ENCODE results near the gene TTC1.
"Not testable (repeated sequence)": the region's sequence is repeated elsewhere in the genome, so short reads cannot be mapped to it uniquely, and the experiment has no call there.

The TTC1 gene, protein sequence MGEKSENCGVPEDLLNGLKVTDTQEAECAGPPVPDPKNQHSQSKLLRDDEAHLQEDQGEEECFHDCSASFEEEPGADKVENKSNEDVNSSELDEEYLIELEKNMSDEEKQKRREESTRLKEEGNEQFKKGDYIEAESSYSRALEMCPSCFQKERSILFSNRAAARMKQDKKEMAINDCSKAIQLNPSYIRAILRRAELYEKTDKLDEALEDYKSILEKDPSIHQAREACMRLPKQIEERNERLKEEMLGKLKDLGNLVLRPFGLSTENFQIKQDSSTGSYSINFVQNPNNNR

DNA sequence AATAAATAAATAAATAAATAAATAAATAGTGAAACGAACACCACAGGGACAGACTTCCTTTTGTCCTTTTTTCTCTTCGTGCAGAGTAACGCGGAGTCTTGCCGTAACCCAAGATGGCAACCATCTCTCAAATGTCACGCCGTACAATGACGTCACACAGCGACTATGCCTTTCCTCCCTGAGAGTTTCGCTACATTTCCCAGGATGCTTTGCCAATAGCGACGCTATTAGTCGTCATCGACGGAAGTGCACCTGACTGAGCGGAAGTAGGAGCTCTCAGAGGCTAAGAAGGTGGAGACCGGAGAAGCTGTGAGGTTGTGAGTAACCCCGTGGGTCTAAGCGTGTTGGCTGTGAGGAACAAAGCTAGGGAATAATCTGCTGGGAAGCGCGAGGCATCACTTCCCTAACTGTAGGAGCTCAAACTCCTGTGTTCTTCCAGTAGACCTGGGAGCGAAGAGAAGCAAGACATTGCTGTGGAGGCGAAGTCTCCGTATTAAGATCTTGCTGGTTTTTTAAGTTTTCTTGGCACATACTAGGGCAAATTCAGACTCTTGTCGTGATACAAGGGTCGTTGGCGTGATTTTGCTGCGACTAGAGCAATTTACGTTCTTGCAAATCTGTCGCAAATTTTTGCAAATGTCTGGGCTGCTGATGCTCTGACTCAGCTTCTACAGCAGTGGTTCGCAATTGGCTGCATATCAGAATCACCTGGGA, at the start of gene TTC1:
TSS of gene TTC1 (plus strand) at position 263 of the 714 bp plus-strand sequence. CDS start 1,390 bp downstream, outside the sequence.
- peak; percentile 56 to 84 (median 81) for DNase-seq

DNA sequence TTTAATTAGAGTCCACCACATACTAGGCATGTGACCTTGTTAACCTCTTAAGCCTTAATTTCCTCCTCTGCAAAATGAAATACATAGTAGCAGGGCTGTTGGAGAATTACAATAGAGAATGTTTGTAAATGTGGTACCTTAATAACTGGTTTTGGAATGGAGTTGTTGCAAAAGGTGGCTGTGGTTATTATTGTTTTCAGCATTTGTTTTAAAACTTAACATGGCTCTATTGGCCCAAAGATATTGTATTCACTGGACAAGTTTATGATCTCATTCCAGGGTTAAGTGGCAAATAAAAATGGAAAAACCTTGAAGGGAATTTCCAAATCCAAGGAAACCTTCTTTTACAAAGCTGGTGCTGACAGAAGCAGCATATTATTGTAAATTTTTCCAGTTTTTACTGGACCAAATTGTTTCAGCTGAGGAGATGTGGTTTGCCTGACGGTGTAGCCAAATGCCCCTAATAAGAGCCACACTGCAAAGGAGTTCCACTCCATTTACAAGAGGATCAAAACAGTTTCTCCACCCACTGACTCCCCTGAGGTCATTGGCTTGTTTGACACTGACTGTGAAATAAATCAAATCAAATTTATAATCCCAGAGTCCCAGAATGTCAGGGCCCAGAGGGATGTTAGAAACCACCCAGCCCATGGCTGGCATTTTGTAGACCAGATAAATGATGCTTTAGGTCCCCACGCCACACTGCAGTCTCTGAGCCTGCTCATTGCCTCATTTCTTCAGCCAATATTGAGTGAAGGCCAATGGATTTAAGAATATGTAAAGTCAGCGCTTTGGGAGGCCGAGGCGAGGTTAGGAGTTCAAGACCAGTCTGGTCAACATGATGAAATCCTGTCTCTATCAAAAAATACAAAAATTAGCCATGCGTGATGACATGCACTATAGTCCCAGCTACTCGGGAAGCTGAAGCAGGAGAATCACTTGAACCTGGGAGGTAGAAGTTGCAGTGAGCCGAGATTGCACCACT, 47.5 kb upstream of the TTC1 start:
- DNase-seq: no peak

DNA sequence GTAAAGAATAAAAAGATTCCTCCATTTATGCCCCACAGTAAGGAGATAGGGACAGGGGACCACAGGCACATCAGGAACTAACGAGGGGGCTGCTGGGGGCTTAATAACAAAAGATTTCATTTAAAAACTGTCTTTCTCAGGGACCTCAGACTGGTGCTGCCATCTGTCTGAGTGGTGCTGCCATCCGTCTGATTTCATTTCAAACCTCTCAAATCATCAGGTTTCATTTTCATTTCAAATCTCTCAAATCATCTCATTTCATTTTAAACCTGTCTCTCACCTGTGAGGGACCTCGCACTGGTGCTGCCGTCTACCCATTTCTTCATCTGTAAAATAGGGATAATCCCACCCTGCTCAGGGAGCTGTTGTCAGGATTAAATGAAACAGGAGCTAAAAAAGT, 46.7 kb upstream of the TTC1 start:
- no peak for DNase-seq

DNA sequence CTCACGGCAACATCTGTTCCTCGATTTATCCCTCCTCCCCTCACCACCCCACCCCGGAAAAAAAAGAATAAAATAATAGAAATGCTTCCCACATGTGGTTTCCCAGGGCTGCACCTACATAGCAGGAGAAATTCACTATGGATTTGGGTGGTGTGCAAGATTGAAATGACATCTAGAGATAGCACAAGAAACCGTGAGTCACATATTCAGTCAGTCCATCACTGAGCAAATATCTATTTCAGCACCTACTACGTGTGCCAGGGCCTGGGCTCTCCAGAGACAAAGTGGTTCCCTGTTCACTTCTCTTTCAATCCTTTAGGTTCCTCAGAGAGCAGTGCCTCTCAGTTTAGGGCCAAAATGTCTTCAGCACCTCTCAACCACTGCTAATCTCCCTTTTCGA, 45.0 kb upstream of the TTC1 start:
- no peak for DNase-seq

DNA sequence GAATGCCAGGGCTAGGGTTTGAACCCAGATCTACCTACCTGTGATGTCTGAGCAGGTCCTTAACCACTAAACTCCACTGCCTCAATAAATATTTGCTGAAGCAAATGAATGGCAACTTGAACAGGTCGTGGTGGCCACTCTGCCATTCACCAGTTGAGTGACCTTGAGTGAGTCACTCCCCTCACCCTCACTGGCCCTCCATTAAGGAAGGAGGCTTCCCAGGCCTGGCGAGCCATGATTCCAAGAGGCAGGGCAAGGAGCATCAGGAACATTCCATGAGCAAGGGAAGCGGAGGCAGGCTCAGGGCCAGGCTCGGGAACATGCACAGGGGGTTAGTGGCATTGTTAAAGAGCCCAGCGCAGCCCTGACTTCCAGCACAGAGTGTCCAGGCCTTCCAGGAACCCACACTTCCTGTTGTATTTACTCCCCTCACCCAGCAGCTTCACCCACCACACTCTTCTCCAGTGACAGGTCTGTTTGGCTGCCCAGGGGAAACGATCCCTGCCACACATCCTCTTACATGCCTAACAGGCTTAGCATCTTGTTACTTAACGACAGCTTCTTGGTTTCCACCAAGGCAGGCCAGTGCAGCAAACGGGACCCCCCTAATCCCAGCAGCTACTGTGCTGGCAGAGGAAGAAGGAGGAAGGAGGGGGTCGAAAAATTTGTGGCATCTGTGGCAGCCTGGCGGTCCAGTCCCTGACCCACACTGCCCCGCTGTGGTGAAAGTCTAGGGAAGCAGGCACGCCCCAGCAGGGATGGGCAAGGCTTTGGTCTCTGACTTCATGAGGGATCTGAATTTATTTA, 43.7 kb upstream of the TTC1 start:
- peak in 1 of 4 experiments; percentile 4 for DNase-seq

DNA sequence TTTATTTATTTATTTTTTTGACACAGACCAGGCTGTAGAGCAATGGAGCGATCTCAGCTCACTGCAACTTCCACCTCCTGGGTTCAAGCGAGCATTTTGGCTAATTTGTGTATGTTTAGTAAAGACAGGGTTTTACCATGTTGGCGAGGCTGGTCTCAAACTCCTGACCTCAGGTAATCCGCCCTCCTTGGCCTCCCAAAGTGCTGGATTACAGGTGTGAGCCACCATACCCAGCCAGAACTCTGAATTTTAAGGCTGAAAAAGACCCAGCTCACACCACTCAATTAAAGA, 43.2 kb upstream of the TTC1 start:
- not testable (repeated sequence) for DNase-seq

DNA sequence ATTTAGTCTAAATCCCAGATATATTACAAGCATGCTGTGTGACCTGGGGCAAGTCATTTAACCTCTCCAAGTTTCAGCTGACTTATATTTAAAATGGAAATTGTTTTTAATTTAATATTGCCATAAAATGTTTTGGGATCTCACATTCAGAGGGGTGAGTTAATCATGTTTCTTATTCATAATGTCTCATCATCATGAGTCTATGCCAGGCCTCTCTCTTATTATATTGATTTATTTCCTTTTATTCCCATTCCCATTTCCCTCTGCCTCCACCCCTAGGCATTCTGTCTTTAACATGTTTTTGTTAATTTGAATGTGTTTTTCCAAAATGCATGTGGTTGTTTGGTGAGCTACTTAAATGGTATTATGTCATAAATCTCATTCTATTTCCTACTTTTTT, 39.0 kb upstream of the TTC1 start:
- DNase-seq: no peak

DNA sequence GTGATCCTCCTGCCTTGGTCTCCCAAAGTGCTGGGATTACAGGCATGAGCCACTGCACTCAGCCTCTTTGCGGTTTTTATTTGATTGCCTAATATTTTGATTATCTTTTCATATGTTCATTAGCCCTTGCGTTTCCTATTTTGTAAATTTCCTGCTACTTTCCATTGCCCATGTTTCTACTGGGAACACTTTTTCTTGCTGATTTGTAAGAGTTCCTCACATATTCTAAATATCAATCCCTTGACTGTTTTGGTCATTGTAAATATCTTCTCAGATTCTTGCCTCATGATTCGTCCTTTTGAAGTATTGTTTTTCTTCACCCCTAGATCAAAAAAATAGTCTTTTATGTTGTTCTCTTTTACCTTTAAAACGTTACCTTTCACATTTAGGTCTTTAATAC, 37.9 kb upstream of the TTC1 start:
- no peak for DNase-seq

DNA sequence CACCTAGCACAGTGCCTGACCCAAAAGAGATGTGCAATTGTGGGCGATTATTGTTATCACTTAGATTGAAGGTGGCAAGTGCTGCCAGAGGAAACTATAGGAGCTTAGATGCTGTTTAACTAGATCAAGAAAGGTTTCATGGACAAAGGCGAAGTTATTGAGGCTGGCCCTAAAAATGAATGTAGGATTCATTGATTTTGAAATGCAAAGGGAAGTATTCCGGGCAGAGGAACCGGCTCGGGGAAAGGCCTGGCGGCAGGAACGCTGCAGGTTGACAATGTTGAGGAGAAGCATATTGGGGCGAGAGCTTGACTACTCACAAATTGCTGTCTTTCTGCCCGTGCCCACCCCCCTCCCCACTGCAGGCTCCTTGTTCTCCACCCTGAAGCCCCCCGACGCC, 37.4 kb upstream of the TTC1 start:
- no peak for DNase-seq

DNA sequence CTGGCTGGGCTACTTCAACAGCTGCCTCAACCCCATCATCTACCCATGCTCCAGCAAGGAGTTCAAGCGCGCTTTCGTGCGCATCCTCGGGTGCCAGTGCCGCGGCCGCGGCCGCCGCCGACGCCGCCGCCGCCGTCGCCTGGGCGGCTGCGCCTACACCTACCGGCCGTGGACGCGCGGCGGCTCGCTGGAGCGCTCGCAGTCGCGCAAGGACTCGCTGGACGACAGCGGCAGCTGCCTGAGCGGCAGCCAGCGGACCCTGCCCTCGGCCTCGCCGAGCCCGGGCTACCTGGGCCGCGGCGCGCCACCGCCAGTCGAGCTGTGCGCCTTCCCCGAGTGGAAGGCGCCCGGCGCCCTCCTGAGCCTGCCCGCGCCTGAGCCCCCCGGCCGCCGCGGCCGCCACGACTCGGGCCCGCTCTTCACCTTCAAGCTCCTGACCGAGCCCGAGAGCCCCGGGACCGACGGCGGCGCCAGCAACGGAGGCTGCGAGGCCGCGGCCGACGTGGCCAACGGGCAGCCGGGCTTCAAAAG, 36.9 kb upstream of the TTC1 start:
- no peak for DNase-seq

DNA sequence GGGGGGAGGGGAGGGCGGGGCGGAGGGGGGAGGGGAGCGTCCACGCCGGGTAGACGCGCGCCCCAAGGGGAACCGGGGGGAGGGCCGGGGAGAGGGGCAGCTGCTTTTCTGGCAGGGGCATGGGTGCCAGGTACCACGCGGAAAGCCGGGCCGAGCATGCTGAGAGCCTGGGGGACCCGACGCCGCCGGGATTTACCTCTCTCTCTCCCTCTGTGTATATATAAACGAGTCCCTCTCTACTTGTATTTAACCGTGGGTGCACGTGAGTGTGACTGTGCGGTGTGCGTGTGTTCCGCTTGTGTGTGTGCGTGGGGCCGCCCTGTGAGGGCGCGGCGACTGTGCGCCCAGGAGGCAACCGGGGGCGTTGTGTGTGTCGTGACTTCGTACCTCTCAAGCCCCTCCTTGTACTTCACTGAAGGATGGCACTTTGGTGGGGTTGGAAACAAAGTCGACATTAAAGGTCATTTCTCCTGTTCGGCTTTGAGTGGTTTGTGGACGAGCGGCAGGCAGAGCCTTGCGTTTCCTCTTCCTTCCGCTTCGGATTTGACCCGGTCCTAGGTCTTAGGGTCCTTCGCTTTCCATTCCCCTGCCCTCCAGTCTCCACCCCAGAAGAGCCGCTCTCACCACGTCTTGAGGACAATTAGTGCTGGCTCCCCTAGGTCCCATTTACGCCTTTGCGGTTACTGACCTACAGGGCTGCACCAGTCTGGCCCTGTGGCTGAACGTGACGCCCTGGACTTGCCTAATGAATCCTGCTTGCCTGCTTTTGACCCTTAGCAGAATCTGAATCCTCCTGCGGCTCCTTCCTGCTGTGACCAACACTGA, 36.2 kb upstream of the TTC1 start:
- DNase-seq: no peak

DNA sequence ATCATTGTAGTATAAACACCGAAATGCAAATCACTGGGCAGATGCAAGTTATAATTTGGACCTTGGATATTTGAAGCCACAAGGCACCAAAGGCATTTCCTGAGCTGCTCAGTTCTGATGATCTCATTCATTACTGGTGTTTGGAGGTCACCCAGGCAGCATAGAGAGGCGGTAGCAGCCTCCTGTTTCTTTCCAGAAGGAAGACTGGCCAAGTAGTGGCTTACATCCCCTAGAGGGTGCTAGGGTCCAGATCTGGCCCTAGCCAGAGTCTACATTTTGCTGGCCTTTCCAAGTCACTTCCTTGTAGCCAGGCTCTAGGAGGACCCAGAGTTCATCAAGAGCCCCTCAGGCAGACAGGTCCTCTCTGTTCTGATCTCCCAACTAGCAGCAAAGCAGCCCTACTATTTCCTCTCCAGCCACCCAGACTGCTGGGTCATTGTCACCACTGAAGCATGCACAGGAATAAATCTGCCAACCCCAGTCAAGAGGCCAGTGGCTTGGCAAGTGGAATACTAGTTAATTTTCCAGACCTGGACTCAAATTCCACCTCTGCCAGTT, 33.4 kb upstream of the TTC1 start:
- no peak for DNase-seq

DNA sequence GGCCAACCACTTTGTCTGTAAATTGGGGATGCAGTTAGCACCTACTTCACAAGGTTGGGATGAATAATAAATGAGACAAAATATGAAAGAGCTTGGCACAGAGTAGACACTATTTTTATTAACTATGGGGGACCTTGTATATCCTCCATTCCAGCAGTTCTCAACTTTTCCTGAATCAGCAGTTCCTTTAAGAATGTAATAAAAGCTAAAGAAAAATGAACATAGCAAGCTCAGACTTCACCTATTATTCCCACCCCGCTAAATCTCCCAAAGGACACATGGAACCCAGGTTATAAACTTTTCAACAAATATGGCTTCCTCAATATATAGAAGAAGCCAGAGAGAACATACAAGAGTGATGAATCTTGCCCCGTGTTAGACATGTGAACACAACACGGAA, 32.0 kb upstream of the TTC1 start:
- DNase-seq: no peak

DNA sequence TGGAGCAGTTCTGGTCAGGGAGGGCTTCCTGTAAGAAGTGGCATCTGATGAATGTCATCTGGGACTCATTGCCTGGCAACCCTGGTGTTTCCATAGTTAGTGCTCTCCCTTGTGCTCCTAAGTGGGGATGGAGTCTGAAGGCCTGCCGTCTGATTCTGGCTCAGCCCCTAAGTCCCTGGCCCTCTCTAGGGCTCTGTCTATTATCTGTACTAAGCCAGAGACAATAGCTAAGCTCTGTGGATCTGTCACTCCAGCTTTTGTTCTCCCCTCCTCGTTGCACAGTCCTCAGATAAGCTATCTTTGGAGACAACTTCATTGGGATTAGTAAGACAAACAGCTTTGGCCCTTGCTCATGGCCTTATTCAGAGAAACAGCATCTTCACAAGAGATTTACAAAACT, 30.6 kb upstream of the TTC1 start:
- DNase-seq: no peak

DNA sequence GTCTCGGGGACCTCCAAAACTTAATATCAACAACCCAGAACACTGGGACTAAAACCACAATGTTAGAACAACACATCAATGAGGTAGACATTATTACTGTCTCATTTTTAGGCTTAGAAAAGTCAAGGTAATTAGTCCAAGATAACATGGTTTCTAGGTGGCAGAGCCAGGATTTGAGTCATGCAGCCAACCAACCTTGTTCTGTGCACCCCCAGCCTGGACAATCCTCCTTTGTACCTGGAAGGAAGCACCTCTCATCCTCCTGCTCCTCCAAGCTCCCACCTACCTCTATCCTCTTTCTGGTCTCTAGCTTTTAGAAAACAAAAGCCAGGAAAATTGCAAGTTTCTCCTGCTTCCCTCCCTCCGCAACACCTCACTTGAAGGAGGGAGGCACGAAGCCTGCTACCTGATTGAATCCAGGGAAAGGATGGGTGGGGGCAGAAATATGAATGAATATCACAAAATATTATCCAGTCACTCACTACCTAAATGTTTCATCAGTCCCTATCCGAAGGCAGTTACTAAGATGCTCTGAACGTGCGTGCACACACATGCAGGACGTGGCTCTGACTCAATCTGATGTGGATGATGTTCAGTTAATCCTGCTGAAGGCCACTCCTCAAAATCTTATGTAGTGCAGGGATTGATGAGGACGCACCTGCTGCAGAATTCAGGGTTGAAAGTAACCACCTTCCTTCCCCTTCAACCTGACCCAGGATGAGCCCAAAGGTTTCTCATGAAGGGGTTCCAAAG, 26.3 kb upstream of the TTC1 start:
- DNase-seq: no peak

DNA sequence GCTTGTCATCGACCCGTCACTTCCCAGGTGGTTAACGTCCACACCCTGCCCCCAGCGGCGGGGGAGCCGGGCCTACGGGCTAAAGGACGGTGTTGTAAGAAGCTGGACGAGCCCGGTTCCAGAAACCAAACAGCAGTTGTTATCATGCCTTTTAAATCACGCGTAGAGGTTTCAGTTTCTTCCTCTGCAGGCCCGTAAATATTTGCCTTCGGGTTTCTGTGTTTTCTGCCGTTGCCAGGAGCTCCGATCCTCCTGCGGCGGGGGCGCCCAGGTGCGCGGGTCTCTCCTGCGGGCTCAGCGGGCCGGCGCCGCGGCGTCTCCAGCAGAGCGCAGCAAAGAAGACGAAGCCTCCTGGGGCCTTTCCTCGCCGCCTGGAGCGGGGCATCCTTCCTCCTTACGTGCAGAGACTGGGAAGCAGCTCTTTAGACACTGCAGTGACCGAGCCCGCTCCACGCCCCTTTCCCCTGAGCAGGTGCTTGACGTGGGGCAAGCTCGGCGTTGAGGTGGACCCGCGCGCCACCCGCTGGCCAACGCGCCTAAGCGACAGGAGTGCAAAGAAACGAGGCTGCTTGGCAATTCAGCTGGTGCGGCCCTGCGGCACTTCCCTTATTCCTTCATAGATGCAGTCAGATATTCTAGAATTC, 21.8 kb upstream of the TTC1 start:
- peak; percentile 27 to 52 (median 38) for DNase-seq

DNA sequence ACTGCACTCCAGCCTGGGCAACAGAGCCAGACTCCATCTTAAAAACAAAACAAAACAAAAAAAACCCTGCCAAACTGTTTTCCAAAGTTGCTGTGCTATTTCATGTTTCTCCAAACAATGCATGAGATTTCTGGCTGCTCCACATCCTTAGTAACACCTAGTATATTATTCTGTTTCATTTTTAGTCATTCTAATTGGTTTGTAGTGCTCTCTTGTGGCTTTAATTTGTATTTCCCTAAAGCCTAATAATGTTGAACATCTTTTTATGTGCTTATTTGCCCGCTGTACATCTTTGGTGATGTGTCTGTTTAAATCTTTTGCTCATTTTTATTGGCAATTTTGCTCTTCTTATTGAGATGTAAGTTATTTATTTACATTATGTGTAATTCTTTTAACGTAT, 18.4 kb upstream of the TTC1 start:
- DNase-seq: no peak

DNA sequence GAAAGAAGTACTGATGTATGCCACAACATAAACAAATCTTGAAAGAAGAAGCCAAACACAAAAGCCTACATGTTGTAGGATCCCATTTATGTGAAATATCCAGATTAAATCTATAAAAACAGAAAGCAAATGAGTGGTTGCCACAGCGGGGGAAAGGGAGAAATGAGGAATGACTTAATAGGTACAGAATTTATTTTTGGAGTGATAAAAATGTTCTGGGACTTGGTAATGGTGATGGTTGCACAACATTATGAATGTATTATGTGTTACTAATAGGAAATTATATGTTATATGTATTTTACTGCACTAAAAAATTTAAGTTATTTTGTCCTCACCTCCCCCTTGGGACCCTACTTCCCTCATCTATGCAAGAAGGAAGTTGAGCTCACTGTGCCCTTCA, 16.4 kb upstream of the TTC1 start:
- DNase-seq: no peak

DNA sequence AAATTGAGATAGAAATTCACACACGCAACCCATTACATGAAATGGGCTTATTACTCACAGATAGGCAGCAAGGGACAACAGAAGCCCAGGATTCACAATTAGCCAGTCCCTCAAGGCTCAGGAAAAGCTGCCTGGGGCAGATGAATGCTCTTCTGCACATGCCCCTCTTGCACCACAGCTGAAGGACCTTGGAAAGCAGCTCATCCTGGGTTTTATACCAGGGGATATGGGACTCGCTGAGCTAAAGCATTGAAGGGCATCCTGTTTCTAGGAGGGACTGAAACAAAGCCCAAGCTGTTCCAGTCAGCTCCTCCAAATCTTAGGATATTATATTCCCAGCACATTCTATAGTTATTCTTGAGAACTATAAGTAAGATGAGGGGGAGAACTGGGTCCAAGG, 15.7 kb upstream of the TTC1 start:
- DNase-seq: no peak

DNA sequence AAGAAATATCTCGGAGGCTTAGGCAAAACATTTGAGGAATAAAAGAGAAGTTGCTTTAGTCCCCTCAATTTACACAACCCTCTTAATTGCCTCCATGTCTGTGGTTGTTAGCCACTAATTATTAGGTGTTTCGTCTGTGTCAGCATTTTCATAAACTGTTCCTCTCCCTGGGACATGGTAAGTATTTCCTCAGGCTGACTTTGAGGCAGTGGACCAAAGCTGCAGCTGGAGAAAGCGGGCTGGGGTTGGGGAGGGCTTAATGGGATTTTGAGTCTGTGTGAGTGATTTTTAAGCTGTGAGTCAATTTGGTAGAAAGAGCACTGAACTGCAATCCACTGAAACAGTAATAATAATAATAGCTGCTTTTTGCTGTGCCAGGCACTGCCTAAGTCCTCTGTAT, 13.0 kb upstream of the TTC1 start:
- no peak for DNase-seq

Data from activated CD4-positive, CD25-positive, alpha-beta regulatory T cell (primary cell).